Mucosa of rectum (tissue), 2 donors: ENCODE data around the gene SLC25A25.
"Not testable (repeated sequence)": the region's sequence is repeated elsewhere in the genome, so short reads cannot be mapped to it uniquely, and the experiment has no call there.

Experiments
- H3K27ac ChIP-seq, 2 donors: one replicate each; pipeline ENCODE4 v1.7.0; 2013; ENCODE audit warnings: inconsistent platforms in 2 of 2, low read depth in 2 of 2, low read length in 2 of 2
- H3K27me3 ChIP-seq, 2 donors: one replicate each; pipeline ENCODE4 v1.7.0; 2013; ENCODE audit warnings: low read length in 2 of 2; ENCODE audit not compliant: control insufficient read depth in 2 of 2, insufficient read depth in 2 of 2
- H3K36me3 ChIP-seq, 2 donors: one replicate each; pipeline ENCODE4 v1.7.0; 2013; ENCODE audit warnings: low read length in 2 of 2; ENCODE audit not compliant: control insufficient read depth in 2 of 2, insufficient read depth in 2 of 2
- H3K4me1 ChIP-seq, 2 donors: one replicate each; pipeline ENCODE4 v1.7.0; 2013; ENCODE audit warnings: low read length in 2 of 2, mild to moderate bottlenecking in 1 of 2; ENCODE audit not compliant: control insufficient read depth in 2 of 2, insufficient read depth in 2 of 2
- H3K4me3 ChIP-seq, 2 donors: one replicate each; pipeline ENCODE4 v1.7.0; 2013; ENCODE audit warnings: low read length in 2 of 2
- H3K9ac ChIP-seq, 2 donors: one replicate each; pipeline ENCODE4 v1.7.0; 2013; ENCODE audit warnings: low read length in 2 of 2, low read depth in 1 of 2, mild to moderate bottlenecking in 1 of 2
- H3K9me3 ChIP-seq, 2 donors: one replicate each; pipeline ENCODE4 v1.7.0; 2013; ENCODE audit warnings: low read length in 2 of 2; ENCODE audit not compliant: control insufficient read depth in 2 of 2
- donor health status: healthy.
- donor health status: Normal muscosa, but diverticular disease.

Gene SLC25A25

GRCh38 chr9:128067645-128068385 lies at the start of gene SLC25A25:
Gene SLC25A25 (plus strand): TSS chr9:128068232. CDS start chr9:128068320, 88 bp downstream.
- H3K9me3 ChIP-seq = no peaks in the 10 kb centered on the region
- H3K4me1 ChIP-seq = peaks cover 27 to 34% of the 10 kb centered on the region in 2 donors
- no peaks in the 10 kb centered on the region for H3K27me3 ChIP-seq
- H3K27ac ChIP-seq = peak within 1 kb of the TSS; percentile 99 to 100
- H3K36me3 ChIP-seq = peaks cover 7 to 8% of the 10 kb centered on the region in 2 donors
- peak within 1 kb of the TSS; percentile 95 to 96 for H3K4me3 ChIP-seq
- H3K9ac ChIP-seq = peak within 1 kb of the TSS; percentile 97 to 98

- no peak overlapping the region for H3K9ac ChIP-seq
- no peaks in the 10 kb centered on the region for H3K27me3 ChIP-seq
- no peak overlapping the region for H3K4me3 ChIP-seq
- H3K36me3 ChIP-seq = no peaks in the 10 kb centered on the region
- peaks cover 0 to 4% of the 10 kb centered on the region in 2 donors for H3K4me1 ChIP-seq
- no peak overlapping the region for H3K27ac ChIP-seq
- no peaks in the 10 kb centered on the region for H3K9me3 ChIP-seq
Observed at GRCh38 chr9:128020692-128021091, 47.3 kb upstream of the SLC25A25 start.

- no peaks in the 10 kb centered on the region for H3K9me3 ChIP-seq
- H3K36me3 ChIP-seq = no peaks in the 10 kb centered on the region
- no peak overlapping the region for H3K27ac ChIP-seq
- no peak overlapping the region for H3K9ac ChIP-seq
- H3K4me1 ChIP-seq = peaks cover 0 to 4% of the 10 kb centered on the region in 2 donors
- no peak overlapping the region for H3K4me3 ChIP-seq
- no peaks in the 10 kb centered on the region for H3K27me3 ChIP-seq
Observed at GRCh38 chr9:128021098-128021497, 46.9 kb upstream of the SLC25A25 start.

GRCh38 chr9:128022886-128023285 lies 45.1 kb upstream of the SLC25A25 start:
- no peaks in the 10 kb centered on the region for H3K9me3 ChIP-seq
- no peaks in the 10 kb centered on the region for H3K36me3 ChIP-seq
- H3K4me1 ChIP-seq = peaks cover 0 to 10% of the 10 kb centered on the region in 2 donors
- no peak overlapping the region for H3K9ac ChIP-seq
- H3K27ac ChIP-seq = no peak overlapping the region
- no peak overlapping the region for H3K4me3 ChIP-seq
- H3K27me3 ChIP-seq = no peaks in the 10 kb centered on the region

- H3K36me3 ChIP-seq, H3K4me3 ChIP-seq, H3K9me3 ChIP-seq, H3K27me3 ChIP-seq, H3K4me1 ChIP-seq, H3K27ac ChIP-seq, H3K9ac ChIP-seq: not testable (repeated sequence)
Observed at GRCh38 chr9:128023671-128024070, 44.4 kb upstream of the SLC25A25 start.

GRCh38 chr9:128024761-128025308 lies 43.2 kb upstream of the SLC25A25 start:
- peak overlapping the region in 1 of 2 donors; percentile 58 for H3K27ac ChIP-seq
- no peak overlapping the region for H3K4me3 ChIP-seq
- peaks cover 0 to 10% of the 10 kb centered on the region in 2 donors for H3K4me1 ChIP-seq
- H3K27me3 ChIP-seq = no peaks in the 10 kb centered on the region
- H3K36me3 ChIP-seq = no peaks in the 10 kb centered on the region
- H3K9ac ChIP-seq = no peak overlapping the region
- H3K9me3 ChIP-seq = no peaks in the 10 kb centered on the region

GRCh38 chr9:128025736-128026135 lies 42.3 kb upstream of the SLC25A25 start:
- Histone ChIP-seq H3K4me3 (no peak overlapping the region), H3K4me1 (peaks cover 0 to 10% of the 10 kb centered on the region in 2 donors), H3K27me3 (no peaks in the 10 kb centered on the region), H3K9ac (peak overlapping the region in 1 of 2 donors; percentile 17), H3K27ac (peak overlapping the region in 1 of 2 donors; percentile 58), H3K9me3 (no peaks in the 10 kb centered on the region), H3K36me3 (no peaks in the 10 kb centered on the region)

- H3K27me3 ChIP-seq = no peaks in the 10 kb centered on the region
- H3K27ac ChIP-seq = peak overlapping the region; percentile 17 to 85
Observed at GRCh38 chr9:128026255-128026772, 41.7 kb upstream of the SLC25A25 start.

GRCh38 chr9:128026773-128027541 lies 41.1 kb upstream of the SLC25A25 start:
- Histone ChIP-seq H3K27me3 (no peaks in the 10 kb centered on the region), H3K4me3 (no peak overlapping the region), H3K27ac (peak overlapping the region; percentile 17 to 85), H3K9ac (no peak overlapping the region), H3K36me3 (no peaks in the 10 kb centered on the region), H3K4me1 (peaks cover 0 to 10% of the 10 kb centered on the region in 2 donors), H3K9me3 (no peaks in the 10 kb centered on the region)

More at GRCh38 chr9:128026255-128026772, 41.7 kb upstream of the SLC25A25 start:
- no peak overlapping the region for H3K4me3 ChIP-seq
- no peaks in the 10 kb centered on the region for H3K9me3 ChIP-seq
- H3K9ac ChIP-seq = no peak overlapping the region
- H3K4me1 ChIP-seq = peaks cover 0 to 10% of the 10 kb centered on the region in 2 donors
- H3K36me3 ChIP-seq = no peaks in the 10 kb centered on the region

- Histone ChIP-seq H3K9me3 (no peaks in the 10 kb centered on the region), H3K27ac (peak overlapping the region in 1 of 2 donors; percentile 5), H3K27me3 (no peaks in the 10 kb centered on the region), H3K9ac (no peak overlapping the region), H3K36me3 (no peaks in the 10 kb centered on the region), H3K4me3 (no peak overlapping the region), H3K4me1 (peaks cover 0 to 10% of the 10 kb centered on the region in 2 donors)
Observed at GRCh38 chr9:128027705-128028104, 40.3 kb upstream of the SLC25A25 start.
